Fibroblast of villous mesenchyme (primary cell): Measurements from ENCODE around the gene CPSF4L. TPM values are rescaled to one million over a fixed set of nuclear protein-coding genes. Genes with fewer than 3 reads are reported as not detected.

Experiments used
- DNase-seq: peaks from one replicate; pipeline ENCODE4 v3.0.0-alpha.2; 2010; ENCODE audit warnings: low read depth
- H3K4me3 ChIP-seq: 2 replicates; pipeline ENCODE4 v1.5.1; 2011; ENCODE audit warnings: low read depth, mild to moderate bottlenecking, low read length
- total RNA-seq: library from RNA; depleted of rRNA; stranded (reverse); fragments of >200 nt; gene quantifications from 2 replicates; pipeline ENCODE4 v1.2.3, GENCODE V29; 2012
- TF ChIP-seq, protein P1 (sequence below): IDR thresholded peaks from 2 replicates; pipeline ENCODE4 v1.5.1; 2012; ENCODE audit warnings: low read depth, mild to moderate bottlenecking, low read length; ENCODE audit not compliant: insufficient read depth

CPSF4L gene
- total RNA-seq, 1 donor = not detected

GRCh38 chr17:73249700-73250099, 12.0 kb downstream of the CPSF4L start:
- H3K4me3 ChIP-seq = no peak overlapping the region
- DNase-seq = no peak
- TF ChIP-seq, protein P1, sequence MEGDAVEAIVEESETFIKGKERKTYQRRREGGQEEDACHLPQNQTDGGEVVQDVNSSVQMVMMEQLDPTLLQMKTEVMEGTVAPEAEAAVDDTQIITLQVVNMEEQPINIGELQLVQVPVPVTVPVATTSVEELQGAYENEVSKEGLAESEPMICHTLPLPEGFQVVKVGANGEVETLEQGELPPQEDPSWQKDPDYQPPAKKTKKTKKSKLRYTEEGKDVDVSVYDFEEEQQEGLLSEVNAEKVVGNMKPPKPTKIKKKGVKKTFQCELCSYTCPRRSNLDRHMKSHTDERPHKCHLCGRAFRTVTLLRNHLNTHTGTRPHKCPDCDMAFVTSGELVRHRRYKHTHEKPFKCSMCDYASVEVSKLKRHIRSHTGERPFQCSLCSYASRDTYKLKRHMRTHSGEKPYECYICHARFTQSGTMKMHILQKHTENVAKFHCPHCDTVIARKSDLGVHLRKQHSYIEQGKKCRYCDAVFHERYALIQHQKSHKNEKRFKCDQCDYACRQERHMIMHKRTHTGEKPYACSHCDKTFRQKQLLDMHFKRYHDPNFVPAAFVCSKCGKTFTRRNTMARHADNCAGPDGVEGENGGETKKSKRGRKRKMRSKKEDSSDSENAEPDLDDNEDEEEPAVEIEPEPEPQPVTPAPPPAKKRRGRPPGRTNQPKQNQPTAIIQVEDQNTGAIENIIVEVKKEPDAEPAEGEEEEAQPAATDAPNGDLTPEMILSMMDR = no peak

- no peak overlapping the region for H3K4me3 ChIP-seq
These were observed 13.1 kb downstream of the CPSF4L start for GRCh38 chr17:73248532-73248931.

GRCh38 chr17:73247726-73248125, 14.0 kb downstream of the CPSF4L start:
- H3K4me3 ChIP-seq = no peak overlapping the region
- peak; percentile 40 for DNase-seq
- TF ChIP-seq, protein P1 = peak; percentile 29

More at GRCh38 chr17:73248532-73248931, 13.1 kb downstream of the CPSF4L start:
- DNase-seq = no peak
- TF ChIP-seq, protein P1 = no peak

GRCh38 chr17:73240561-73240960, 21.1 kb downstream of the CPSF4L start:
- TF ChIP-seq, protein P1 = no peak
- DNase-seq = no peak
- no peak overlapping the region for H3K4me3 ChIP-seq

- no peak overlapping the region for H3K4me3 ChIP-seq
- DNase-seq = no peak
- TF ChIP-seq, protein P1 = no peak
These were observed 24.0 kb downstream of the CPSF4L start for GRCh38 chr17:73237714-73238113.

GRCh38 chr17:73234736-73235135, 26.9 kb downstream of the CPSF4L start:
- DNase-seq = no peak
- TF ChIP-seq, protein P1 = no peak
- no peak overlapping the region for H3K4me3 ChIP-seq
